Peyer's patch (tissue), 4 donors: ENCODE measurements around the gene IGF2R.

Experiments
- POLR2A ChIP-seq, 2 donors: fragments of 450-650 bp; IDR thresholded peaks; one replicate each; pipeline ENCODE4 v1.5.1; 2017; ENCODE audit warnings: antibody characterized with exemption in 2 of 2, mild to moderate bottlenecking in 2 of 2, moderate library complexity in 2 of 2
- TF ChIP-seq, protein P1 (sequence below), 6 experiments: fragments of 450-650 bp in 4 of 6; fragments of 200-600 bp in 2 of 6; sonication (generic) in 1 of 6; IDR thresholded peaks; one replicate each; pipeline ENCODE4 v1.5.1; 2017 to 2019; ENCODE audit warnings: antibody characterized with exemption in 6 of 6, mild to moderate bottlenecking in 3 of 6, moderate library complexity in 1 of 6

GRCh38 chr6:160141001-160141726 lies 172.3 kb downstream of the IGF2R start:
- TF ChIP-seq, protein P1, sequence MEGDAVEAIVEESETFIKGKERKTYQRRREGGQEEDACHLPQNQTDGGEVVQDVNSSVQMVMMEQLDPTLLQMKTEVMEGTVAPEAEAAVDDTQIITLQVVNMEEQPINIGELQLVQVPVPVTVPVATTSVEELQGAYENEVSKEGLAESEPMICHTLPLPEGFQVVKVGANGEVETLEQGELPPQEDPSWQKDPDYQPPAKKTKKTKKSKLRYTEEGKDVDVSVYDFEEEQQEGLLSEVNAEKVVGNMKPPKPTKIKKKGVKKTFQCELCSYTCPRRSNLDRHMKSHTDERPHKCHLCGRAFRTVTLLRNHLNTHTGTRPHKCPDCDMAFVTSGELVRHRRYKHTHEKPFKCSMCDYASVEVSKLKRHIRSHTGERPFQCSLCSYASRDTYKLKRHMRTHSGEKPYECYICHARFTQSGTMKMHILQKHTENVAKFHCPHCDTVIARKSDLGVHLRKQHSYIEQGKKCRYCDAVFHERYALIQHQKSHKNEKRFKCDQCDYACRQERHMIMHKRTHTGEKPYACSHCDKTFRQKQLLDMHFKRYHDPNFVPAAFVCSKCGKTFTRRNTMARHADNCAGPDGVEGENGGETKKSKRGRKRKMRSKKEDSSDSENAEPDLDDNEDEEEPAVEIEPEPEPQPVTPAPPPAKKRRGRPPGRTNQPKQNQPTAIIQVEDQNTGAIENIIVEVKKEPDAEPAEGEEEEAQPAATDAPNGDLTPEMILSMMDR (IDR thresholded peaks at IDR 0.05): no peak
- TF ChIP-seq POLR2A (IDR thresholded peaks at IDR 0.05): no peak
